ENCODE measurements around the gene ZBTB7B. TPM values are rescaled to one million over a fixed set of nuclear protein-coding genes. Genes with fewer than 3 reads are reported as not detected.
A peak's percentile ranks its signal among the peaks of the same experiment; 100 is the strongest.
"Not testable (repeated sequence)": the region's sequence is repeated elsewhere in the genome, so short reads cannot be mapped to it uniquely, and the experiment has no call there.

The ZBTB7B gene
- polyA plus RNA-seq, 1 experiment = 8.7 TPM

- DNase-seq (ENCODE audit: low read depth, low spot score) = no peak
- no peak for TF ChIP-seq CTCF (IDR thresholded peaks at IDR 0.05; ENCODE audit: low read depth, low read length)
- Histone ChIP-seq H3K27ac (ENCODE audit: low read depth, low read length) (peak overlapping the region; percentile 100), H3K4me3 (ENCODE audit: low read depth, low read length) (peak overlapping the region; percentile 75), H3K9me3 (ENCODE audit: control insufficient read depth, insufficient read depth, low read length) (no peaks in the 10 kb centered on the region), H3K27me3 (ENCODE audit: control insufficient read depth, insufficient read depth, low read length) (no peaks in the 10 kb centered on the region)
- POLR2A ChIA-PET = interaction anchor here (0.6 to 1.1 kb wide), 2 partner anchors 14 to 348 kb away, joined by 3 read pairs; no protein-coding TSS in a partner anchor
- CTCF ChIA-PET = interaction anchor here (0.7 to 1.6 kb wide), 2 partner anchors 21 to 24 kb away, joined by 3 to 4 read pairs; no protein-coding TSS in a partner anchor
Observed at GRCh38 chr1:154975409-154976059, 27.1 kb upstream of the ZBTB7B start.

- H3K27me3 ChIP-seq (ENCODE audit: control insufficient read depth, insufficient read depth, low read length); H3K4me3 ChIP-seq (ENCODE audit: low read depth, low read length); DNase-seq (ENCODE audit: low read depth, low spot score); H3K9me3 ChIP-seq (ENCODE audit: control insufficient read depth, insufficient read depth, low read length); POLR2A ChIA-PET; H3K27ac ChIP-seq (ENCODE audit: low read depth, low read length): not testable (repeated sequence)
- CTCF ChIA-PET = interaction anchor here (0.9 kb wide), 1 partner anchor 40 kb away, joined by 3 read pairs; no protein-coding TSS in a partner anchor
Observed at GRCh38 chr1:154977762-154978161, 24.8 kb upstream of the ZBTB7B start.

- H3K27ac ChIP-seq (ENCODE audit: low read depth, low read length) = no peak overlapping the region
- POLR2A ChIA-PET = no interaction called here
- CTCF ChIA-PET = interaction anchor here (0.9 kb wide), 1 partner anchor 39 kb away, joined by 3 read pairs; no protein-coding TSS in a partner anchor
Observed at GRCh38 chr1:154978360-154978759, 24.2 kb upstream of the ZBTB7B start.

GRCh38 chr1:154982341-154982740, 20.3 kb upstream of the ZBTB7B start:
- Histone ChIP-seq H3K27me3 (ENCODE audit: control insufficient read depth, insufficient read depth, low read length) (no peaks in the 10 kb centered on the region), H3K4me3 (ENCODE audit: low read depth, low read length) (peak overlapping the region; percentile 50), H3K27ac (ENCODE audit: low read depth, low read length) (no peak overlapping the region), H3K9me3 (ENCODE audit: control insufficient read depth, insufficient read depth, low read length) (no peaks in the 10 kb centered on the region)
- POLR2A ChIA-PET = interaction anchor here (0.6 kb wide), 1 partner anchor 13 kb away, joined by 3 read pairs; no protein-coding TSS in a partner anchor
- TF ChIP-seq CTCF (IDR thresholded peaks at IDR 0.05; ENCODE audit: low read depth, low read length) = no peak
- CTCF ChIA-PET = interaction anchor here (1.1 to 3.3 kb wide), 4 partner anchors 13 to 656 kb away, joined by 3 to 27 read pairs (median 7); no protein-coding TSS in a partner anchor
- no peak for DNase-seq (ENCODE audit: low read depth, low spot score)

More at GRCh38 chr1:154978360-154978759, 24.2 kb upstream of the ZBTB7B start:
- Histone ChIP-seq H3K27me3 (ENCODE audit: control insufficient read depth, insufficient read depth, low read length) (no peaks in the 10 kb centered on the region), H3K4me3 (ENCODE audit: low read depth, low read length) (no peak overlapping the region), H3K9me3 (ENCODE audit: control insufficient read depth, insufficient read depth, low read length) (no peaks in the 10 kb centered on the region)
- TF ChIP-seq CTCF (IDR thresholded peaks at IDR 0.05; ENCODE audit: low read depth, low read length) = no peak
- no peak for DNase-seq (ENCODE audit: low read depth, low spot score)

- CTCF ChIA-PET = interaction anchor here (0.7 to 3.3 kb wide), 7 partner anchors 9 to 657 kb away, joined by 3 to 27 read pairs (median 4); no protein-coding TSS in a partner anchor
- Histone ChIP-seq H3K27ac (ENCODE audit: low read depth, low read length) (no peak within 1 kb of the TSS), H3K9me3 (ENCODE audit: control insufficient read depth, insufficient read depth, low read length) (no peaks in the 10 kb centered on the region), H3K27me3 (ENCODE audit: control insufficient read depth, insufficient read depth, low read length) (no peaks in the 10 kb centered on the region), H3K4me3 (ENCODE audit: low read depth, low read length) (peak within 1 kb of the TSS; percentile 86)
- POLR2A ChIA-PET = interaction anchor here (0.7 to 1.6 kb wide), 3 partner anchors 9 to 12 kb away, joined by 5 to 10 read pairs (median 10); partner anchors contain the start of gene SHC1
- DNase-seq (ENCODE audit: low read depth, low spot score) = peak; percentile 99
- TF ChIP-seq CTCF (IDR thresholded peaks at IDR 0.05; ENCODE audit: low read depth, low read length) = no peak
Observed at GRCh38 chr1:154982897-154983648, 19.5 kb upstream of the ZBTB7B start, which contains the start of gene FLAD1. FLAD1 (plus strand) TSS chr1:154983344; CDS start chr1:154983695, 351 bp downstream.

Measured in AG04450 (cell line).